Coronary artery (tissue), 2 donors: ENCODE results near the gene DMC1.

ENCODE experiments used
- DNase-seq: peaks from one replicate; pipeline ENCODE4 v3.0.0-alpha.2; 2017; ENCODE audit warnings: low spot score
- H3K27ac ChIP-seq, 2 donors: fragments of 200-600 bp; sonication (generic); one replicate each; pipeline ENCODE4 v1.5.1; 2016 to 2019
- H3K4me3 ChIP-seq: fragments of 200-600 bp; sonication (generic); 2 replicates; pipeline ENCODE4 v1.5.1; 2016; ENCODE audit warnings: mild to moderate bottlenecking, moderate library complexity
- TF ChIP-seq, protein P1 (sequence below): fragments of 200-600 bp; sonication (generic); IDR thresholded peaks from one replicate; pipeline ENCODE4 v1.5.1; 2019; ENCODE audit warnings: antibody characterized with exemption

DMC1 gene

DNA sequence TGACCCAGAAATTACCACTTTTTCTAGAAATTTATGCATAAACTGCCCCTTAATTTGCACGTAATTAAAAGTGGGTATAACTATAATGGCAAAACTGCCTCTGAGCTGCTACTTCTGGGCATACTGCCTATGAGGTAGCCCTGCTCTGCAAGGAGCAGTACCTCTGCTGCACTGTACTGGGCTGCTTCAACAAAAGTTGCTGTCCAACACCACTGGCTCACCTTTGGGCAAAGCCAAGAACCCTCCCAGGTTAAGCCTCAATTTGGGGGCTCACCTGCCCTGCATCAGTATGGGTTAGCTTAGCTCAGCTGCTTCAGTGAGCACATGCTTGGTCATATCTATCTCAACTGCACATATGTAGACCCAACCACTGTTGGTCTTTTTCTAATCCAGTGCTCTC, 4.5 kb downstream of the DMC1 start:
- Histone ChIP-seq H3K4me3 (no peak overlapping the region), H3K27ac (no peak overlapping the region)
- TF ChIP-seq, protein P1, sequence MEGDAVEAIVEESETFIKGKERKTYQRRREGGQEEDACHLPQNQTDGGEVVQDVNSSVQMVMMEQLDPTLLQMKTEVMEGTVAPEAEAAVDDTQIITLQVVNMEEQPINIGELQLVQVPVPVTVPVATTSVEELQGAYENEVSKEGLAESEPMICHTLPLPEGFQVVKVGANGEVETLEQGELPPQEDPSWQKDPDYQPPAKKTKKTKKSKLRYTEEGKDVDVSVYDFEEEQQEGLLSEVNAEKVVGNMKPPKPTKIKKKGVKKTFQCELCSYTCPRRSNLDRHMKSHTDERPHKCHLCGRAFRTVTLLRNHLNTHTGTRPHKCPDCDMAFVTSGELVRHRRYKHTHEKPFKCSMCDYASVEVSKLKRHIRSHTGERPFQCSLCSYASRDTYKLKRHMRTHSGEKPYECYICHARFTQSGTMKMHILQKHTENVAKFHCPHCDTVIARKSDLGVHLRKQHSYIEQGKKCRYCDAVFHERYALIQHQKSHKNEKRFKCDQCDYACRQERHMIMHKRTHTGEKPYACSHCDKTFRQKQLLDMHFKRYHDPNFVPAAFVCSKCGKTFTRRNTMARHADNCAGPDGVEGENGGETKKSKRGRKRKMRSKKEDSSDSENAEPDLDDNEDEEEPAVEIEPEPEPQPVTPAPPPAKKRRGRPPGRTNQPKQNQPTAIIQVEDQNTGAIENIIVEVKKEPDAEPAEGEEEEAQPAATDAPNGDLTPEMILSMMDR: no peak
- DNase-seq: no peak

DNA sequence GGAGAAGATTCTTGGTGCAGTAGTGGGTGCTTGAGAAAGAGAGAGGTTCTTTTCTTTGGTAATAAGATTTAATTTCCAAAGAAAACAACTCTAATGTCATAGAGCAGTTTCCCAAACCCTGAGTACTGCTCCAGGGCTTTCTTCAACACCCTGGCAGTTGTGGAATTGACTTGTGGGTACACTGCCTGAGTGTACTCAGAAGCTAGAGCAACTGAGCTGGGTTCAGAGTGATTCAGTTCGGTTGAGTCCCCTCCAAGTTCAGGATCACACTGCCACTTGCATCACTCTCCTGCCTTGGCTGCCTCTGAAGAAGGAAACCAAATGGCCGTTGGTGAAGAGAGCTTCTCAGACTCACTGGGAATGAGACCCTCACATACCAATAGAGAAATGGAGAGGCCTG, 5.3 kb downstream of the DMC1 start:
- H3K27ac ChIP-seq: no peak overlapping the region

DNA sequence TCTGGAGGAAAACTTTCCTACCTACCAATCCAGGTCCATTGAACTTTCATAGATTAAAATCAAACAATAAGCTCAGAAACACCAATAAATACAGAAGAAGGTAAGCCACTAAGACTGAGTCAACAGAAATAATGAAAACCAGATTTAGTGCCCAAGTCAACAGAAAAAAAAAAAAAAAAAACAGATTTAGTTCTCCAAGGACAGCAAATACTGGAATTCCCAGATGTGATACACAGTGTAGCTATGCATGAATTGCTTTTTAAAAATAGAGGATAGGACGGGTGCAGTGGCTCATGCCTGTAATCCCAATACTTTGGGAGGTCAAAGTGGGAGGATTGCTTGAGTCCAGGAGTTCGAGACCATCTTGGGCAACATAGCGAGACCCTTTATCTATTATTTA, 15.7 kb downstream of the DMC1 start:
- Histone ChIP-seq H3K4me3 (no peak overlapping the region), H3K27ac (no peak overlapping the region)
- DNase-seq: no peak
- TF ChIP-seq, protein P1: no peak

More for the DNA sequence above, 5.3 kb downstream of the DMC1 start:
- TF ChIP-seq, protein P1: no peak
- no peak for DNase-seq
- no peak overlapping the region for H3K4me3 ChIP-seq

DNA sequence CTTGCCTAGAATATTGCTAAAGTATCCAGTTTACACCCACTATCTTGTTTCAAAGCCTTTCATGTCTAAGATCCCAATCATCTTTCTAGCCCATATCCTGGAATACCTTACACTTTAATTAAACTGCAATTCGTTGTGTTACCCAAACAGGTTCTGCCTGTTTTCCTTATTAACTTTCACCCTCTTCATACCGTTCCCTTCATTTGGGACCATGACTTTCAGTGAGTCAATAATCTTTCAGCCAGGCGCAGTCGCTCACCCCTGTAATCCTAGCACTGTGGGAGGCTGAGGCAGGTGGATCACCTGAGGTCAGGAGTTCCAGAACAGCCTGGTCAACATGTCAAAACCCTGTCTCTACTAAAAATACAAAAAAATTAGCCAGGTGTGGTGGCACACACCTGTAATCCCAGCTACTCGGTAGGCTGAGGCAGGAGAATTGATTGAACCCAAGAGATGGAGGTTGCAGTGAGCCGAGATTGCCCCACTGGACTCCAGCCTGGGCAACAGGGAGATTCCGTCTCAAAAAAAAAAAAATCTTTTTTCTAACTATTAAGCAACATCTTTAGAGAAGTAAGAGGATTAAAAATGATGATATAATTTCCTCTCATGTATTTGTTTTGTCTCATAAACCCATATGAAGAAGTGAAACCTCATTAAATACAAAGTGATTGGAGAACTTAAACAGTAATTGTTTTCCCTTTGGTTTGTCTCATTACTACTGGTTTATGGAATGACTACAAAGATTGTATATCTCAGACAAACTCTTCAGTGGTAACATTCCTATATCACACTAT, 20.7 kb downstream of the DMC1 start:
- no peak for DNase-seq
- Histone ChIP-seq H3K4me3 (no peak overlapping the region), H3K27ac (no peak overlapping the region)
- TF ChIP-seq, protein P1: no peak

DNA sequence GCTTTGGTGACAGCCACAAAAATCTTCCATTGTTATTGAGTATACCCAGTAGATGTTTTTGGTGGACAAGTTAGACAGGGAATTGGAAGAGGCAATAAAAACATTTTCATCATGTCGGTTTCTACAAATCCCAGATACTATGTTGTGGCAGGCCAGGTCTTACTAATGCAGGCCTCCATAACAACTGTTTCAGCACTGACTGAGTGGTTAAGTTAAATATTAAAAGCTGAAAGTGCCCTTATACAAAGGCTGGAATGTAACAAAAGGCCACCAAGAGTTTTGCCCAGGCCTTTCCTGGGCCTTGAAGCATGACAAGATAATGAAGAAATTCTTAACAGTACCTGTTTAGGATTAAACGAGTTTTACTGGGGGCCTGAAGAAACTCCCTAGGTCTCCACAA, 29.3 kb downstream of the DMC1 start:
- H3K4me3 ChIP-seq: no peak overlapping the region
- no peak for DNase-seq
- TF ChIP-seq, protein P1: no peak
- no peak overlapping the region for H3K27ac ChIP-seq

DNA sequence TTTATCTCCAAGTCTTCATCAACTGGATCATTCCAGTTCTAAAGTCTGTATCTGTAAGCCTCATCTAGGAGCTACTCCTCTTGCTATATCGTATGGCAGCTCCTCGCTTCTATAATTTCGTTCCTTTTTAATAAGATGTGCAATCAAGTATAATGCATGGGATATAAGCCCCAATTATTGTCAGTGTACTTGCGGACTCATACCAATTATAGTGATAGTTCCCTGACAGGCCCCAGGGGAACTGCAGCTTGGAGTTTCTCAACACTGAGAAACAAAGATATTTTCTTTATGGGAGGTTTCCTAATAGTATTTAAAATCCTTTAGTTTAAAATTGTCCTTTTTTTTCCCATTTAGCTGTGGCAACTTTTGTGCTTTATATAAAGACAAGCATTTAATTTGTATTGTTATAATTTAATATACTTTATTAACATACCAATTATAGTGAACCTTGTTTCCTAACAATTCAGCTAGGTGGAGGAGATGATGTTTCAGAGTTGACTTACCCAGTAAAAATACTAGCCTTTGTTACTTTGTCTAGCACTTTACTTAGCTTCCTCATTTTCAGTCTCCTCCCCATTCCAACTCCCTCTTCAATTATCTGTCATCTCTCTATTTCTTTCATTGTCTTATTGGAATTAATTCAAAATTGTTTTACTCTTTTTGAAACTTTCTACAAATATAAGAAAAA, 38.6 kb downstream of the DMC1 start:
- H3K4me3 ChIP-seq: no peak overlapping the region
- TF ChIP-seq, protein P1: no peak
- no peak overlapping the region for H3K27ac ChIP-seq
- DNase-seq: no peak

DNA sequence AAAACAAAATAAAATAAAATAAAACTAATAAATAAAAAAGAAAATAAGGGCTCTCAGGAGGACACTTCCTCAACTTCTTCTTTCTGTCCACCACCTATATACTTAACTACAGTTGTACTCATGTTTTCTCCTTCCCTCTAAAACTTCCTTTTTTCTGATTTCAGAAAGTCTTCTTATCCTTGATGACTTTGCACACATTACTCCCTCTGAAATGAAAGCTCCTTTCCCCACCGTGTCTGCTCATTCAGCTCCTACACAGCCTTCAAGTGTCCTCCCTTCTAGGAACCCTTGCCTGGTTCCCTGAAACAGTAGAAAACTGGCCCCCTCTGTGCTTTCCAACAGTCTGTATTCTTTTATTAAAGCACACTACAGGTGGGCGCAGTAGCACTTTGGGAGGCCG, 45.6 kb downstream of the DMC1 start:
- TF ChIP-seq, protein P1: no peak
- DNase-seq: no peak
- Histone ChIP-seq H3K4me3 (no peak overlapping the region), H3K27ac (no peak overlapping the region)
